ENCODE data around the gene TEAD2. TPM values are rescaled to one million over a fixed set of nuclear protein-coding genes. Genes with fewer than 3 reads are reported as not detected.
A peak's percentile ranks its signal among the peaks of the same experiment; 100 is the strongest.

Gene TEAD2
- total and polyA plus RNA-seq, 9 of the 15 experiments (the other 6 are each of a cell fraction or from before 2014, with no cell fraction given) = 1.6 to 27.0 (median 13.9) TPM

DNA sequence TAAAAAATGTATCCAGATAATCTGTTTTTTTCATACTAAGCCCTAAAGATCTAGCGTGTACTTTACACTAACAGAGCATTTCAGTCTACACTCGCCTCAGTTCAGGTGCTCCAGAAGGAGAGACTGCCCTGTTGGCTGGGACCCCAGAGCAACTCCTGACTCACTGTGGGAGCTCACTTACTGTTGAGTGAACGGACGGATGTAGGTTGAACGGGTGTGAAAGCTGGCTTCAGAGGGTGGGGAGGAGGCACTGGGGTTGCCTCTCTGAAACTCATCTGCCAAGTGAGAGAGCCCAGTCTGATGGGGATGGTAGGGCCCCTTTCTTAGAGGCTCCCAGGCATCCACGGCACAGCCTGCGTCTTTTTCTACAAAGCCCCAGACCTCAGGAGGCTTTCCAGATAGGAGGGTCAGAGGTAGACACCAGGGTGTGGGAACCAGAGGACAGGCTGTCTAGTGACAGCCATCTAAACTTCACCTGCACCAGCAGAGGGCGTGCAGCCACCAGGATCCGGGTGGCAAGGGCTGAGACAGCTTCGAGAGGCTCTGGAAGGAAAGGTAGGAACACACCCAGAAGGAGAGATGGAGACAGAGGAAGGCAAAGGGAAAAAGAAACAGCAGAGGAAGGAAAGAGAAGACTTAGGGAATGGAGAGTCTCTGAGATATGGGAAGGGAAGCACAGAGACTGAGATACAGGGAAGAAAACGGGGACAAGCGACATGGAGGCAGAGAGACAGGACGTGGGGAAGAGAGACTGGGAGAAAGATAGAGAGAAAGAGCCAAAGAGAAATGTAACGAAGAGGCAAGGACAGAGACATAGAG lies 29.6 kb upstream of the TEAD2 start (continued):
- TF ChIP-seq RBM39 (optimal IDR thresholded peaks at IDR 0.05; ENCODE audit: low read depth, low read length) = no peak
- no peak for TF ChIP-seq KHSRP (IDR thresholded peaks at IDR 0.05)
- TF ChIP-seq, protein P1, sequence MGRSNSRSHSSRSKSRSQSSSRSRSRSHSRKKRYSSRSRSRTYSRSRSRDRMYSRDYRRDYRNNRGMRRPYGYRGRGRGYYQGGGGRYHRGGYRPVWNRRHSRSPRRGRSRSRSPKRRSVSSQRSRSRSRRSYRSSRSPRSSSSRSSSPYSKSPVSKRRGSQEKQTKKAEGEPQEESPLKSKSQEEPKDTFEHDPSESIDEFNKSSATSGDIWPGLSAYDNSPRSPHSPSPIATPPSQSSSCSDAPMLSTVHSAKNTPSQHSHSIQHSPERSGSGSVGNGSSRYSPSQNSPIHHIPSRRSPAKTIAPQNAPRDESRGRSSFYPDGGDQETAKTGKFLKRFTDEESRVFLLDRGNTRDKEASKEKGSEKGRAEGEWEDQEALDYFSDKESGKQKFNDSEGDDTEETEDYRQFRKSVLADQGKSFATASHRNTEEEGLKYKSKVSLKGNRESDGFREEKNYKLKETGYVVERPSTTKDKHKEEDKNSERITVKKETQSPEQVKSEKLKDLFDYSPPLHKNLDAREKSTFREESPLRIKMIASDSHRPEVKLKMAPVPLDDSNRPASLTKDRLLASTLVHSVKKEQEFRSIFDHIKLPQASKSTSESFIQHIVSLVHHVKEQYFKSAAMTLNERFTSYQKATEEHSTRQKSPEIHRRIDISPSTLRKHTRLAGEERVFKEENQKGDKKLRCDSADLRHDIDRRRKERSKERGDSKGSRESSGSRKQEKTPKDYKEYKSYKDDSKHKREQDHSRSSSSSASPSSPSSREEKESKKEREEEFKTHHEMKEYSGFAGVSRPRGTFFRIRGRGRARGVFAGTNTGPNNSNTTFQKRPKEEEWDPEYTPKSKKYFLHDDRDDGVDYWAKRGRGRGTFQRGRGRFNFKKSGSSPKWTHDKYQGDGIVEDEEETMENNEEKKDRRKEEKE (IDR thresholded peaks at IDR 0.05; ENCODE audit: borderline replicate concordance in 1 of 2, control insufficient read depth in 1 of 2, low read depth in 2 of 2, low read length in 1 of 2) = 0 out of 4 replicates have a peak, but pooled peaks of 1 of the 2 experiments have one; percentile 57
- TF ChIP-seq TAF9B (IDR thresholded peaks at IDR 0.05; ENCODE audit: partially characterized antibody) = no peak
- TF ChIP-seq, protein P2, sequence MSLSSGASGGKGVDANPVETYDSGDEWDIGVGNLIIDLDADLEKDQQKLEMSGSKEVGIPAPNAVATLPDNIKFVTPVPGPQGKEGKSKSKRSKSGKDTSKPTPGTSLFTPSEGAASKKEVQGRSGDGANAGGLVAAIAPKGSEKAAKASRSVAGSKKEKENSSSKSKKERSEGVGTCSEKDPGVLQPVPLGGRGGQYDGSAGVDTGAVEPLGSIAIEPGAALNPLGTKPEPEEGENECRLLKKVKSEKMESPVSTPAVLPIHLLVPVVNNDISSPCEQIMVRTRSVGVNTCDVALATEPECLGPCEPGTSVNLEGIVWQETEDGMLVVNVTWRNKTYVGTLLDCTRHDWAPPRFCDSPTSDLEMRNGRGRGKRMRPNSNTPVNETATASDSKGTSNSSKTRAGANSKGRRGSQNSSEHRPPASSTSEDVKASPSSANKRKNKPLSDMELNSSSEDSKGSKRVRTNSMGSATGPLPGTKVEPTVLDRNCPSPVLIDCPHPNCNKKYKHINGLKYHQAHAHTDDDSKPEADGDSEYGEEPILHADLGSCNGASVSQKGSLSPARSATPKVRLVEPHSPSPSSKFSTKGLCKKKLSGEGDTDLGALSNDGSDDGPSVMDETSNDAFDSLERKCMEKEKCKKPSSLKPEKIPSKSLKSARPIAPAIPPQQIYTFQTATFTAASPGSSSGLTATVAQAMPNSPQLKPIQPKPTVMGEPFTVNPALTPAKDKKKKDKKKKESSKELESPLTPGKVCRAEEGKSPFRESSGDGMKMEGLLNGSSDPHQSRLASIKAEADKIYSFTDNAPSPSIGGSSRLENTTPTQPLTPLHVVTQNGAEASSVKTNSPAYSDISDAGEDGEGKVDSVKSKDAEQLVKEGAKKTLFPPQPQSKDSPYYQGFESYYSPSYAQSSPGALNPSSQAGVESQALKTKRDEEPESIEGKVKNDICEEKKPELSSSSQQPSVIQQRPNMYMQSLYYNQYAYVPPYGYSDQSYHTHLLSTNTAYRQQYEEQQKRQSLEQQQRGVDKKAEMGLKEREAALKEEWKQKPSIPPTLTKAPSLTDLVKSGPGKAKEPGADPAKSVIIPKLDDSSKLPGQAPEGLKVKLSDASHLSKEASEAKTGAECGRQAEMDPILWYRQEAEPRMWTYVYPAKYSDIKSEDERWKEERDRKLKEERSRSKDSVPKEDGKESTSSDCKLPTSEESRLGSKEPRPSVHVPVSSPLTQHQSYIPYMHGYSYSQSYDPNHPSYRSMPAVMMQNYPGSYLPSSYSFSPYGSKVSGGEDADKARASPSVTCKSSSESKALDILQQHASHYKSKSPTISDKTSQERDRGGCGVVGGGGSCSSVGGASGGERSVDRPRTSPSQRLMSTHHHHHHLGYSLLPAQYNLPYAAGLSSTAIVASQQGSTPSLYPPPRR (CRISPR knock-in tag; IDR thresholded peaks at IDR 0.05; ENCODE audit: borderline replicate concordance) = no peak
- peak; percentile 67 for TF ChIP-seq ZEB2 (IDR thresholded peaks at IDR 0.05)
- no peak for TF ChIP-seq GATAD2A (IDR thresholded peaks at IDR 0.05)
- TF ChIP-seq ZNF584 (CRISPR knock-in tag; IDR thresholded peaks at IDR 0.05; ENCODE audit: low read depth) = no peak
- TF ChIP-seq XRCC5 (IDR thresholded peaks at IDR 0.05; ENCODE audit: low read depth, low read length) = no peak
- 0 out of 2 replicates have a peak, but pooled peaks have one; percentile 79 for TF ChIP-seq YBX1 (IDR thresholded peaks at IDR 0.05)
- TF ChIP-seq FOSL1 (tag; conservative IDR thresholded peaks at IDR 0.05) = no peak
- TF ChIP-seq MTA3 (IDR thresholded peaks at IDR 0.05; ENCODE audit: borderline replicate concordance) = peak; percentile 45; the same call in 1 of the 2 replicates
- peak; percentile 96 for TF ChIP-seq SMC3 (conservative IDR thresholded peaks at IDR 0.05; ENCODE audit: insufficient read depth, low read depth, low read length)
- TF ChIP-seq GTF2F1 (IDR thresholded peaks at IDR 0.05; ENCODE audit: low read depth, low read length) = no peak
- TF ChIP-seq, protein P3, sequence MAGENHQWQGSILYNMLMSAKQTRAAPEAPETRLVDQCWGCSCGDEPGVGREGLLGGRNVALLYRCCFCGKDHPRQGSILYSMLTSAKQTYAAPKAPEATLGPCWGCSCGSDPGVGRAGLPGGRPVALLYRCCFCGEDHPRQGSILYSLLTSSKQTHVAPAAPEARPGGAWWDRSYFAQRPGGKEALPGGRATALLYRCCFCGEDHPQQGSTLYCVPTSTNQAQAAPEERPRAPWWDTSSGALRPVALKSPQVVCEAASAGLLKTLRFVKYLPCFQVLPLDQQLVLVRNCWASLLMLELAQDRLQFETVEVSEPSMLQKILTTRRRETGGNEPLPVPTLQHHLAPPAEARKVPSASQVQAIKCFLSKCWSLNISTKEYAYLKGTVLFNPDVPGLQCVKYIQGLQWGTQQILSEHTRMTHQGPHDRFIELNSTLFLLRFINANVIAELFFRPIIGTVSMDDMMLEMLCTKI (IDR thresholded peaks at IDR 0.05; ENCODE audit: partially characterized antibody) = no peak
- no peak for TF ChIP-seq ZNF76 (CRISPR knock-in tag; IDR thresholded peaks at IDR 0.05; ENCODE audit: borderline replicate concordance)
- TF ChIP-seq BMI1 (IDR thresholded peaks at IDR 0.05; ENCODE audit: low read length) = no peak
- no peak for TF ChIP-seq ZNF696 (CRISPR knock-in tag; conservative IDR thresholded peaks at IDR 0.05)
- no peak for TF ChIP-seq KLF6 (CRISPR knock-in tag; IDR thresholded peaks at IDR 0.05; ENCODE audit: borderline replicate concordance)

Measured in K562 (cell line).